ENCODE data around the gene ZNF419. TPM values are rescaled to one million over a fixed set of nuclear protein-coding genes. Genes with fewer than 3 reads are reported as not detected.
"Not testable (repeated sequence)": the region's sequence is repeated elsewhere in the genome, so short reads cannot be mapped to it uniquely, and the experiment has no call there.

The ZNF419 gene
- total RNA-seq, 2 experiments from 2014 or later: 5.1 to 6.1 TPM

GRCh38 chr19:57499332-57499679 lies 11.8 kb downstream of the ZNF419 start:
- H3K36me3 Mint-ChIP-seq (ENCODE audit: low read depth): peaks cover 60% of the 10 kb centered on the region
- peaks cover 30% of the 10 kb centered on the region for H3K4me1 Mint-ChIP-seq (ENCODE audit: low read depth)
- intact Hi-C loops (cut with micrococcal nuclease); DNase-seq; ATAC-seq; H3K27me3 Mint-ChIP-seq: not testable (repeated sequence)
- CTCF ChIA-PET: interaction anchor here (1.0 kb wide), 1 partner anchor 93 kb away, joined by 3 read pairs; no protein-coding TSS in a partner anchor
- POLR2A ChIA-PET: interaction anchor here (0.6 to 1.1 kb wide), 3 partner anchors 11 to 112 kb away, joined by 3 read pairs; partner anchors contain the start of gene ZNF419
- H3K9me3 Mint-ChIP-seq: peaks cover 49% of the 10 kb centered on the region
- peak overlapping the region; percentile 89 for H3K4me3 Mint-ChIP-seq
- TF ChIP-seq CTCF (IDR thresholded peaks at IDR 0.05): peak; percentile 17
- H3K27ac Mint-ChIP-seq: peak overlapping the region; percentile 79

DNA sequence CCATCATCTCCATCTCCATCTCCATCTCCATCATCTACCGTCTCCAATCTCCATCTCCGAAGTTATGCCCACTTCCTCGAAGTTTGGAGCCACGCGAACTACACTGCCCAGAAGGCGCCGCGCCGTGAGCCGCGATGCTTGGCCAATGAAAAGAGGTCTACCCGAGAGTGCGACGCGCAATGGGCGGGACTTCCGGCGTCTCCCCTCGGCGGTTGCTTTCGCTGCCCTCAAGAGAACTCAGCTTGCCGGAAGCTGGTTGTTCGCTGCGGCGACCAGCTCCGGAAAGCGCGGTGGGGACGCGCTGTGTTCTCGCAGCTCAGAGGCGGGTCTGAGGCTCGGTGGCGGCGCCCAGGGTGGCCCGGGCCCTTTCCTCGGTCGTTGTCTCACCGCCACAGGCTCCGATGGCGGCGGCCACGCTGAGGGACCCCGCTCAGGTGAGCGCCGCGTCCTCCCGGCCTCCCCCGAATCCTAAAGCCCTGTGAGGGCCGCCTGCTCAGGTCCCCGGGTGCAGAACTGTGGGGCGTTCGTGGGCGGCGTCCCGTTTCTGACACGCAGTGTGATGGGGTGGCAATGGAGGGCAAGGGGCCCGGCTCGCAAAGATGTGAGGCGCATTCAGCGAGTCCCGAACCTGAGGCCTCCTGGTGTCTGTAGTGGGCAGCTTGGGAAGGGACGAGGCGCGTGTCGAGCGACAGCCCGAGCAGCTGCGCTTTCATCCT lies 12.3 kb downstream of the ZNF419 start, which contains the start of gene ZNF773:
ZNF773 (plus strand) TSS at position 259 of the 716 bp plus-strand sequence; CDS start at position 402, 143 bp downstream.
- Mint-ChIP-seq H3K36me3 (ENCODE audit: low read depth) (peaks cover 60% of the 10 kb centered on the region), H3K9me3 (peaks cover 46% of the 10 kb centered on the region), H3K4me1 (ENCODE audit: low read depth) (peaks cover 30% of the 10 kb centered on the region), H3K4me3 (peak within 1 kb of the TSS; percentile 89), H3K27ac (peak within 1 kb of the TSS; percentile 88)
- intact Hi-C loops (cut with micrococcal nuclease); H3K27me3 Mint-ChIP-seq: not testable (repeated sequence)
- ATAC-seq (peak; percentile 99), DNase-seq (peak; percentile 98)
- ChIA-PET POLR2A (interaction anchor here (0.6 to 1.1 kb wide), 3 partner anchors 12 to 112 kb away, joined by 3 read pairs; partner anchors contain the start of gene ZNF419), CTCF (interaction anchor here (0.6 to 1.0 kb wide), 2 partner anchors 23 to 94 kb away, joined by 3 read pairs; partner anchors contain the start of gene ZNF772)

DNA sequence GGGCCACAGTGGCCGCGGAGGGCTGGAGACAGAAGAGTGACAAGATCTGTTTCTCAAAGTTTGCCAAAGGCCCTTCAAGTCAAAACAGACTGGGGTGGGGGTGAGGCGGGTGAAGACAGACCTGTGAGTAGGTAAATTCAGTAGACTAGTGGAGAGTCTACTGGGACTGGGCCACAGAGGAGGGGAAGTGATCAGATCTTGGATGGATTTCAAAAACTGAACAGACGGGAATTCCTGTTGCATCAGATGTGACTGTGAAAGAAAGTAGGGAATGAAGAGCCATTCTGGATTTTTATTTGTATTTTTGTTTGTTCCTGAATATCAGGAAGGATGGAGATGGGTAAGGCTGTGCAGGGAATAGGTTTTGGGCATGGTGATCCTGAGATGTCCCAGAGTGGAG lies 12.8 kb downstream of the ZNF419 start:
- ATAC-seq; intact Hi-C loops (cut with micrococcal nuclease); DNase-seq; H3K27me3 Mint-ChIP-seq: not testable (repeated sequence)
- ChIA-PET POLR2A (interaction anchor here (0.5 kb wide), 1 partner anchor 306 kb away, joined by 5 read pairs; no protein-coding TSS in a partner anchor), CTCF (interaction anchor here (0.6 to 1.0 kb wide), 2 partner anchors 23 to 94 kb away, joined by 3 read pairs; partner anchors contain the start of gene ZNF772)
- peak overlapping the region; percentile 89 for H3K4me3 Mint-ChIP-seq
- H3K4me1 Mint-ChIP-seq (ENCODE audit: low read depth): peaks cover 30% of the 10 kb centered on the region
- H3K27ac Mint-ChIP-seq: peak overlapping the region; percentile 88
- H3K36me3 Mint-ChIP-seq (ENCODE audit: low read depth): peaks cover 60% of the 10 kb centered on the region
- H3K9me3 Mint-ChIP-seq: peaks cover 47% of the 10 kb centered on the region

GRCh38 chr19:57506163-57506562 lies 18.6 kb downstream of the ZNF419 start:
- Mint-ChIP-seq H3K27me3 (no peaks in the 10 kb centered on the region), H3K4me1 (ENCODE audit: low read depth) (peaks cover 17% of the 10 kb centered on the region), H3K27ac (no peak overlapping the region), H3K36me3 (ENCODE audit: low read depth) (peaks cover 87% of the 10 kb centered on the region), H3K9me3 (peaks cover 57% of the 10 kb centered on the region), H3K4me3 (no peak overlapping the region)
- intact Hi-C loops (cut with micrococcal nuclease): no loop called here
- POLR2A ChIA-PET: no interaction called here
- CTCF ChIA-PET: no interaction called here
- ATAC-seq: no peak
- no peak for DNase-seq
- no peak for TF ChIP-seq CTCF (IDR thresholded peaks at IDR 0.05)

DNA sequence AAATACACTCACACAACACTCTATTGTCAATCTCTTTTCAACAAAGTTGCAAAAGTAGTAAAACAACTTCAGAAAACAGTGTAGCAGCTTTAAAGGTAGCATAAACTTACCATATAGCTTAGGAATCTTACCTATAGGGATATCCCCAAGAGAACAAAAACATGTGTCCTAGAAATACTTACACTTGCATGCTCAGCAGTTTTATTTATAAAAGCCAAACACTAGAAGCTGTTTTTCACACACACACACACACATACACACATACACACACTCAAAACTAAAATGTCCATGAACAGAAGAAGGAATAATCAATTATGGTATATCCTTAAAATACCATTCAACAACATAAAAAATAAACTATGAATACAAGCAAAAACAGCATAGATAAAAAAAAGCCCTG lies 23.9 kb downstream of the ZNF419 start:
- no peak for TF ChIP-seq CTCF (IDR thresholded peaks at IDR 0.05)
- ATAC-seq: no peak
- Mint-ChIP-seq H3K27ac (no peak overlapping the region), H3K4me3 (no peak overlapping the region), H3K9me3 (peaks cover 68% of the 10 kb centered on the region), H3K36me3 (ENCODE audit: low read depth) (peaks cover 85% of the 10 kb centered on the region), H3K4me1 (ENCODE audit: low read depth) (no peaks in the 10 kb centered on the region), H3K27me3 (no peaks in the 10 kb centered on the region)
- intact Hi-C loops (cut with micrococcal nuclease): no loop called here
- POLR2A ChIA-PET: no interaction called here
- DNase-seq: no peak
- CTCF ChIA-PET: no interaction called here

DNA sequence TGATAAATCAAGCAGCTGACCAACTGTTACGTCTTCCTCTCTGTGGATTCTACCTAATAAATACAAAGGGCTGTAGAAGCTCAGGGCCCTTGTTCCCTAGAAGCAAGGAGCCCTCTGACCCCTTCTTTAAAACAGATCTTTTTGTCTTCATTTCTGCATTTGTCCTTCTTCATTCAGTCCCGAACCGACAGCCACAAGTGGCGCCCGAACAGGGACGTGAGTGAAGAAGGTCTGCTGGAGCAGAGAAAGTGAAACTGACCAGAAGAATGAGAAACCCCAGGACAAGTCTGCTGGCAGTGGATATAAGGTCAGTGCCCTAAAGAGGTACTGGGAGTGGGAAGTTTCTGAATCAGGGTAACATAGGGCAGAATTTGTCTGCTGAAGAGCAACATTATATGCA lies 25.3 kb downstream of the ZNF419 start:
- CTCF ChIA-PET: no interaction called here
- peaks cover 72% of the 10 kb centered on the region for H3K9me3 Mint-ChIP-seq
- no peaks in the 10 kb centered on the region for H3K4me1 Mint-ChIP-seq (ENCODE audit: low read depth)
- intact Hi-C loops (cut with micrococcal nuclease): no loop called here
- ATAC-seq: no peak
- no peak overlapping the region for H3K4me3 Mint-ChIP-seq
- peaks cover 83% of the 10 kb centered on the region for H3K36me3 Mint-ChIP-seq (ENCODE audit: low read depth)
- no peak overlapping the region for H3K27ac Mint-ChIP-seq
- H3K27me3 Mint-ChIP-seq: no peaks in the 10 kb centered on the region
- DNase-seq: peak; percentile 12
- POLR2A ChIA-PET: no interaction called here
- no peak for TF ChIP-seq CTCF (IDR thresholded peaks at IDR 0.05)
